HG02938 (cell line): ENCODE data around the gene FGF1.

Experiments used
- ATAC-seq: cut with Tn5 transposase; IDR thresholded peaks from one replicate; pipeline ENCODE4 v1.9.1; 2021; ENCODE audit warnings: mild to moderate bottlenecking, moderate library complexity; ENCODE audit not compliant: unreplicated experiment

FGF1 gene

GRCh38 chr5:142644640-142645361, 41.1 kb downstream of the FGF1 start:
- ATAC-seq, result no peak

GRCh38 chr5:142644127-142644526, 41.8 kb downstream of the FGF1 start:
- ATAC-seq, result no peak

- ATAC-seq, result no peak
Measured at GRCh38 chr5:142643634-142644033, 42.3 kb downstream of the FGF1 start.

GRCh38 chr5:142642427-142642826, 43.5 kb downstream of the FGF1 start:
- no peak for ATAC-seq

GRCh38 chr5:142641711-142642110, 44.2 kb downstream of the FGF1 start:
- ATAC-seq, result no peak

- ATAC-seq, result no peak
Measured at GRCh38 chr5:142640316-142641005, 45.4 kb downstream of the FGF1 start.

- no peak for ATAC-seq
Measured at GRCh38 chr5:142639455-142639854, 46.4 kb downstream of the FGF1 start.

- no peak for ATAC-seq
Measured at GRCh38 chr5:142637871-142638270, 48.0 kb downstream of the FGF1 start.

- no peak for ATAC-seq
Measured at GRCh38 chr5:142636698-142637324, 49.1 kb downstream of the FGF1 start.

GRCh38 chr5:142636093-142636492, 49.8 kb downstream of the FGF1 start:
- no peak for ATAC-seq

- ATAC-seq, result no peak
Measured at GRCh38 chr5:142634216-142635011, 51.5 kb downstream of the FGF1 start.

GRCh38 chr5:142630927-142631539, 54.9 kb downstream of the FGF1 start:
- no peak for ATAC-seq

GRCh38 chr5:142627383-142628217, 58.3 kb downstream of the FGF1 start:
- no peak for ATAC-seq

GRCh38 chr5:142626786-142627185, 59.1 kb downstream of the FGF1 start:
- ATAC-seq, result no peak

GRCh38 chr5:142626099-142626498, 59.8 kb downstream of the FGF1 start:
- no peak for ATAC-seq

GRCh38 chr5:142621227-142621626, 64.7 kb downstream of the FGF1 start:
- no peak for ATAC-seq

- ATAC-seq, result no peak
Measured at GRCh38 chr5:142619815-142620214, 66.1 kb downstream of the FGF1 start.

- ATAC-seq, result no peak
Measured at GRCh38 chr5:142618130-142618523, 67.8 kb downstream of the FGF1 start.

GRCh38 chr5:142617416-142618129, 68.3 kb downstream of the FGF1 start:
- no peak for ATAC-seq
